K562 (cell line): ENCODE measurements around the gene CACNA1I.
A peak's percentile ranks its signal among the peaks of the same experiment; 100 is the strongest.

Source experiments
- CTCF ChIP-seq, 3 experiments: IDR thresholded peaks in 2 of 3; conservative IDR thresholded peaks in 1 of 3; 2 replicates each; pipeline ENCODE4 v1.5.1; 2011 to 2012; ENCODE audit warnings: low read length in 3 of 3, mild to moderate bottlenecking in 3 of 3, control low read depth in 2 of 3, improper control_type of control experiment in 1 of 3, inconsistent platforms in 1 of 3, low read depth in 1 of 3, mixed read lengths in 1 of 3, moderate library complexity in 1 of 3; ENCODE audit not compliant: insufficient read depth in 2 of 3
- FOXK2 ChIP-seq, 2 experiments: fragments of 450-650 bp; IDR thresholded peaks in 1 of 2; conservative IDR thresholded peaks in 1 of 2; 2 replicates each; pipeline ENCODE4 v1.6.1; 2016; ENCODE audit warnings: low read depth in 2 of 2, mild to moderate bottlenecking in 1 of 2
- FOXM1 ChIP-seq, 2 experiments: fragments of 450-650 bp in 1 of 2; sonication (generic) in 1 of 2; formaldehyde crosslinking in 1 of 2; IDR thresholded peaks; 2 replicates each; pipeline versions ENCODE4 v1.6.1 to v1.9.0; 2017 to 2022; ENCODE audit warnings: low read depth in 2 of 2, mild to moderate bottlenecking in 2 of 2, missing genetic modification reagents in 1 of 2, moderate library complexity in 1 of 2
- JUND ChIP-seq, 2 experiments: IDR thresholded peaks; 2 replicates in 1 of 2; 3 replicates in 1 of 2; pipeline ENCODE4 v1.6.1; 2011; ENCODE audit warnings: borderline replicate concordance in 2 of 2, low read depth in 2 of 2, low read length in 2 of 2, improper control_type of control experiment in 1 of 2, missing biosample characterization in 1 of 2, missing genetic modification characterization in 1 of 2, missing genetic modification reagents in 1 of 2
- MECOM ChIP-seq: fragments of 250-450 bp; sonication (Bioruptor Pico); IDR thresholded peaks from 2 replicates; pipeline ENCODE4 v1.8.0; 2022; ENCODE audit warnings: inconsistent platforms
- NFATC3 ChIP-seq: fragments of 450-650 bp; IDR thresholded peaks from 2 replicates; pipeline ENCODE4 v1.6.1; 2017; ENCODE audit warnings: mild to moderate bottlenecking
- NFYB ChIP-seq: IDR thresholded peaks from 2 replicates; pipeline ENCODE4 v1.6.1; 2011; ENCODE audit warnings: mild to moderate bottlenecking, moderate library complexity; ENCODE audit not compliant: insufficient read length; ENCODE audit errors: extremely low read depth
- POLR2A ChIP-seq: fragments of 450-650 bp; conservative IDR thresholded peaks from 2 replicates; pipeline ENCODE4 v1.6.1; 2016
- POLR2AphosphoS5 ChIP-seq: IDR thresholded peaks from 2 replicates; pipeline ENCODE4 v1.6.1; 2011; ENCODE audit warnings: mild to moderate bottlenecking, low read depth, low read length, moderate library complexity; ENCODE audit not compliant: control insufficient read depth, insufficient read depth
- PTBP1 ChIP-seq: fragments of 200-400 bp; formaldehyde crosslinking; IDR thresholded peaks from 2 replicates; pipeline ENCODE4 v1.6.1; 2017; ENCODE audit warnings: low read depth, low read length
- TFE3 ChIP-seq: fragments of 450-650 bp; formaldehyde crosslinking; IDR thresholded peaks from 2 replicates; pipeline ENCODE4 v1.4.0; 2020; ENCODE audit warnings: mild to moderate bottlenecking, mixed read lengths
- ZNF311 ChIP-seq: fragments of 250-450 bp; sonication (Bioruptor Pico); IDR thresholded peaks from 2 replicates; pipeline ENCODE4 v1.4.0; 2020; ENCODE audit warnings: mild to moderate bottlenecking, moderate library complexity
- ZNF431 ChIP-seq: sonication (generic); formaldehyde crosslinking; IDR thresholded peaks from 2 replicates; pipeline ENCODE4 v1.8.0; 2022; ENCODE audit warnings: mild to moderate bottlenecking, missing genetic modification reagents

- no peak for TF ChIP-seq NFATC3
- TF ChIP-seq POLR2A, result no peak
- TF ChIP-seq ZNF311 (CRISPR knock-in tag), result no peak
- TF ChIP-seq NFYB, result no peak
- no peak for TF ChIP-seq FOXK2 (conservative IDR thresholded peaks at IDR 0.05 in 1 of 2, IDR thresholded peaks at IDR 0.05 in 1 of 2; ENCODE audit: low read depth in 2 of 2)
- no peak for TF ChIP-seq TFE3 (CRISPR knock-in tag)
- TF ChIP-seq MECOM (CRISPR knock-in tag), result no peak
- no peak for TF ChIP-seq CTCF (IDR thresholded peaks at IDR 0.05 in 2 of 3, conservative IDR thresholded peaks at IDR 0.05 in 1 of 3; ENCODE audit: insufficient read depth in 2 of 3, low read depth in 1 of 3, low read length in 3 of 3)
- TF ChIP-seq ZNF431 (CRISPR knock-in tag), result no peak
- no peak for TF ChIP-seq POLR2AphosphoS5
- no peak for TF ChIP-seq FOXM1 (IDR thresholded peaks at IDR 0.05; ENCODE audit: low read depth)
- no peak for TF ChIP-seq FOXM1 (CRISPR knock-in tag; IDR thresholded peaks at IDR 0.05; ENCODE audit: low read depth)
- TF ChIP-seq JUND (IDR thresholded peaks at IDR 0.05; ENCODE audit: borderline replicate concordance, low read depth, low read length), result 0 out of 2 replicates have a peak, but pooled peaks have one; percentile 6
- no peak for TF ChIP-seq JUND (tag; IDR thresholded peaks at IDR 0.05; ENCODE audit: borderline replicate concordance, low read depth, low read length)
- TF ChIP-seq PTBP1, result no peak
These were observed 24.9 kb upstream of the CACNA1I start for GRCh38 chr22:39545386-39546365.
